Measurements from ENCODE around the gene HIGD1A. TPM values are rescaled to one million over a fixed set of nuclear protein-coding genes. Genes with fewer than 3 reads are reported as not detected.

Gene HIGD1A
- total RNA-seq, 4 donors from 2014 or later: 171 to 217 (median 211) TPM

DNA sequence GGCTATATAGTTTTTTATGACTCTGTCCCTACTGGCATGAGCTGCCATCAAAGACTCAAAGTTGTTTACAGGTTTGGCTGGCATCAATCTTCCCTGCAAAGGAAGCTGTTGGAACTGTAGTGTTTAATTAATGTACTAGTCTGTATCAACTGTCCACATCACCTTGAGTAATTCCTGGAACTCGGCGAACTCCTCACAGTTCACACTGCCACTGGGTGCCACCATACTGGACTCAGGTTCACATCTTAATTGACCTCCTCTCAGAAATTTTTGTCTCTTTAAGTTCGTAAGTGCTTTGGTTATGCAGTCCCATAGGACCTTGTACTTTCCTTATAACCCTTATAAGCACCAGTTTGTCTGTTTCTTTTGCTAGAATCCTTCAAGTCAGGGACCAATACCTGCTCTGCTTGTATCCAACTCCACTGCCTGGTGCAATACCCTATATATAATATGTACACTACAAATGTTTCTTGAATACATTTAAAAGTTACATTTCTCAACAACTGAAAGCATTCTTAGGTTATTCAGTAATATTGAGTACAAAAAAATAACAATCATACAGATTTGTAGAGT, 3.2 kb downstream of the HIGD1A start:
- no peaks in the 10 kb centered on the region for H3K9me3 ChIP-seq
- no peak overlapping the region for H3K27ac ChIP-seq
- DNase-seq: no peak
- 95% methylated on average over 3 of the region's 3 CpGs for WGBS, 2 donors
- intact Hi-C loops (cut with DNase I): no loop called here
- H3K36me3 ChIP-seq: no peaks in the 10 kb centered on the region
- TF ChIP-seq, protein P1, sequence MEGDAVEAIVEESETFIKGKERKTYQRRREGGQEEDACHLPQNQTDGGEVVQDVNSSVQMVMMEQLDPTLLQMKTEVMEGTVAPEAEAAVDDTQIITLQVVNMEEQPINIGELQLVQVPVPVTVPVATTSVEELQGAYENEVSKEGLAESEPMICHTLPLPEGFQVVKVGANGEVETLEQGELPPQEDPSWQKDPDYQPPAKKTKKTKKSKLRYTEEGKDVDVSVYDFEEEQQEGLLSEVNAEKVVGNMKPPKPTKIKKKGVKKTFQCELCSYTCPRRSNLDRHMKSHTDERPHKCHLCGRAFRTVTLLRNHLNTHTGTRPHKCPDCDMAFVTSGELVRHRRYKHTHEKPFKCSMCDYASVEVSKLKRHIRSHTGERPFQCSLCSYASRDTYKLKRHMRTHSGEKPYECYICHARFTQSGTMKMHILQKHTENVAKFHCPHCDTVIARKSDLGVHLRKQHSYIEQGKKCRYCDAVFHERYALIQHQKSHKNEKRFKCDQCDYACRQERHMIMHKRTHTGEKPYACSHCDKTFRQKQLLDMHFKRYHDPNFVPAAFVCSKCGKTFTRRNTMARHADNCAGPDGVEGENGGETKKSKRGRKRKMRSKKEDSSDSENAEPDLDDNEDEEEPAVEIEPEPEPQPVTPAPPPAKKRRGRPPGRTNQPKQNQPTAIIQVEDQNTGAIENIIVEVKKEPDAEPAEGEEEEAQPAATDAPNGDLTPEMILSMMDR (IDR thresholded peaks at IDR 0.05): no peak
- no peak for TF ChIP-seq POLR2A (IDR thresholded peaks at IDR 0.05)
- peaks cover 26 to 32% of the 10 kb centered on the region in 2 donors for H3K4me1 ChIP-seq
- no peak overlapping the region for H3K4me3 ChIP-seq (replicated peaks in 1 of 3)
- H3K27me3 ChIP-seq: no peaks in the 10 kb centered on the region

DNA sequence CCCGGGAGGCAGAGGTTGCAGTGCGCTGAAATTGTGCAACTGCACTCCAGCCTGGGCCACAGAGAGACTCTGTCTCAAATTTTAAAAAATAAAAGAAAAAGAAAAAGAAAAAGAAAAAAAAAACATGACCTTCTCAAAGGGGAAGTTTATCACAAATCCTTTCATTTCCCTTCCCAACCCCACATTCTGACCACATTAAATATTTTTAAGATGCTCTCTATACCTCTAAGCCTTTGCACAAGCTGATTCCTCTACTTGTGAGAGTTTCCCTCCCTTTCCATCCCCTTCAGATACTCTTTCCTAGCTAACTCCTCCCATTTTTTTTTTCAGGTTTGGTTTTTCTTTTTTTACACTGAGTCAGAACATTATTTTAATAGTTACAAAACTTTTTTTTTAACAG, 4.0 kb downstream of the HIGD1A start:
- H3K27ac ChIP-seq: no peak overlapping the region
- 89 to 97% methylated on average over 2 of the region's 2 CpGs for WGBS, 2 donors
- H3K9me3 ChIP-seq: no peaks in the 10 kb centered on the region
- intact Hi-C loops (cut with DNase I): no loop called here
- peaks cover 24 to 30% of the 10 kb centered on the region in 2 donors for H3K4me1 ChIP-seq
- no peaks in the 10 kb centered on the region for H3K27me3 ChIP-seq
- no peaks in the 10 kb centered on the region for H3K36me3 ChIP-seq
- DNase-seq: no peak
- TF ChIP-seq POLR2A (IDR thresholded peaks at IDR 0.05): no peak
- TF ChIP-seq, protein P1 (IDR thresholded peaks at IDR 0.05): no peak
- no peak overlapping the region for H3K4me3 ChIP-seq (replicated peaks in 1 of 3)

DNA sequence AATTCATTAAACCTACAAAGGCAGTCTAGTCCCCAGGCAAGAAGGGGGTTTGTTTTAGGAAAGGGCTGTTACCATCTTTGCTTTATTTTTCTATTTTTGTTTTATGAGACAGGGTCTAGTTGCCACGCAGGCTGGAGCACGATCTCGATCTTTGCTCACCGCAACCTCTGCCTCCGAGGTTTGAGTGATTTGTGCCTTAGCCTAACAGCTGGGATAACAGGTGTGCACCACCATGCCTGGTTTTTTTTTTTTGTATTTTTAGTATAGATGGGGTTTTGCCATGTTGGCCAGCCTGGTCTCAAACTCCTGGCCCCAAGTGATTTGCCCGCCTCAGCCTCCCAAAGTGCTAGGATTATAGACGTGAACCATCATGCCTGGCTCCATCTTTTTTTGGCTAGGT, 4.9 kb downstream of the HIGD1A start:
- Histone ChIP-seq H3K9me3 (no peaks in the 10 kb centered on the region), H3K27ac (no peak overlapping the region), H3K4me1 (peaks cover 19 to 25% of the 10 kb centered on the region in 2 donors), H3K36me3 (no peaks in the 10 kb centered on the region), H3K4me3 (replicated peaks in 1 of 3) (no peak overlapping the region), H3K27me3 (no peaks in the 10 kb centered on the region)
- intact Hi-C loops (cut with DNase I): no loop called here
- TF ChIP-seq, protein P1 (IDR thresholded peaks at IDR 0.05): no peak
- TF ChIP-seq POLR2A (IDR thresholded peaks at IDR 0.05): no peak
- no peak for DNase-seq
- WGBS, 2 donors: 82 to 85% methylated on average over 7 of the region's 7 CpGs

DNA sequence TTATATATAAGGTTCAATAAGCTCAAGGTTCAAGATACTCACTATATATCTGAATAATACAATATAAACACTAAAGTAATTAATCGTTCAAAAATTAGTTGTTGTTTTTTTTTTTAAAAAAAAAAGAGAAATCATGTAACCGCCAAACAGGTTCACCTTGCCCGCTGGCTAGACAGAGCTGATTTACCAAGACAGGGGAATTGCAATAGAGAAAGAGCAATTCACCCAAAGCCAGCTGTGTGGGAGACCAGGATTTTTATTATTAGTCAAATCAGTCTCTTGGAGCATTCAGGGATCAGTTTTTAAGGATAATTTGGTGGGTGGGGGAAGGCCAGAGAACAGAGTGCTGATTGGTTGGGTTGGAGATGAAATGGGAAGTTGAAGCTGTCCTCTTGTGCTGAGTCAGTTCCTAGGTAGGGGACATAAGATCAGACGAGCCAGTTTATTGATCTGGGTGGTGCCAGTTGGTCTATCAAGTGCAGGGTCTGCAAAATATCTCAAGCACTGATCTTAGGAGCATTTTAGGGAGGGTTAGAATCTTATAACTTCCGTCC, 7.9 kb downstream of the HIGD1A start:
- peaks cover 7 to 15% of the 10 kb centered on the region in 2 donors for H3K36me3 ChIP-seq
- no peaks in the 10 kb centered on the region for H3K9me3 ChIP-seq
- no peak for TF ChIP-seq POLR2A (IDR thresholded peaks at IDR 0.05)
- TF ChIP-seq, protein P1 (IDR thresholded peaks at IDR 0.05): no peak
- H3K4me3 ChIP-seq (replicated peaks in 1 of 3): no peak overlapping the region
- no peaks in the 10 kb centered on the region for H3K27me3 ChIP-seq
- H3K27ac ChIP-seq: no peak overlapping the region
- 89 to 93% methylated on average over 4 of the region's 5 CpGs for WGBS, 2 donors
- H3K4me1 ChIP-seq: peaks cover 9 to 16% of the 10 kb centered on the region in 2 donors
- intact Hi-C loops (cut with DNase I): no loop called here
- no peak for DNase-seq

DNA sequence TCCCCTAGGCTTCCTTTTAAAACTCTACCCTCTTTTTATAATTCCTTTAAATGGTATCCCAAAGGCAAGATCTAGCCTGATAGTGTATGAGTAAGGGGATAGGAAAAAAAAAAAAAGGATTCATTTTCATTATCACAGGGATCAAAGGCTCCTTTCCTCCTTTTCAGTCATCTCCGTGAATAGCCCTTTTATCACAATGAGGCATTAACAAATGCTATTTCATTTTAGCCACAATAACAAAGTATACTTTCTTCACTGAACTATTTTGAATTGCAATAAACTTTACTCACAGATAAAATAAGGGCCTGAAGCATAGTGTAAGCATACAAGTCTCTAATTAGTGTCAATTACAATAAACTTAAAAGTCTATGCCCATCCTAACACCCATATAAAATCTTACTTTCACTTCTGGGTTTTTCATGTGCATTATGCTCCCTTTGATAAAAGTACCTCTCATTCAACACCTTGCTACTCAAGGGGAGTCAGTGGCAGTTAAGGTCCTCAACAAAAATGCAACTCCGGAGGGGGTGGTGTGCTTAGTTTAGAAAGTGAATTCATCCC, 8.6 kb downstream of the HIGD1A start:
- Histone ChIP-seq H3K36me3 (peaks cover 7 to 17% of the 10 kb centered on the region in 2 donors), H3K9me3 (no peaks in the 10 kb centered on the region), H3K27me3 (no peaks in the 10 kb centered on the region), H3K4me3 (replicated peaks in 1 of 3) (no peak overlapping the region), H3K4me1 (peaks cover 6 to 10% of the 10 kb centered on the region in 2 donors), H3K27ac (no peak overlapping the region)
- TF ChIP-seq, protein P1 (IDR thresholded peaks at IDR 0.05): no peak
- no peak for TF ChIP-seq POLR2A (IDR thresholded peaks at IDR 0.05)
- no peak for DNase-seq
- 94 to 95% methylated on average over 2 of the region's 2 CpGs for WGBS, 2 donors
- intact Hi-C loops (cut with DNase I): no loop called here

Data from thyroid gland (tissue), 4 donors.